ENCODE data around the gene PLVAP. TPM values are rescaled to one million over a fixed set of nuclear protein-coding genes. Genes with fewer than 3 reads are reported as not detected.
A peak's percentile ranks its signal among the peaks of the same experiment; 100 is the strongest.

PLVAP gene
- total and polyA plus RNA-seq, 12 donors: 27.9 to 381 (median 84.0) TPM

- Histone ChIP-seq H3K4me3 (no peak overlapping the region), H3K27ac (no peak overlapping the region), H3K27me3 (no peaks in the 10 kb centered on the region), H3K9me3 (replicated peaks in 1 of 3) (no peaks in the 10 kb centered on the region), H3K4me1 (replicated peaks in 1 of 2) (peaks cover 11 to 14% of the 10 kb centered on the region in 2 donors), H3K36me3 (replicated peaks in 1 of 2) (peaks cover 0 to 45% of the 10 kb centered on the region in 2 donors)
- TF ChIP-seq CTCF (IDR thresholded peaks at IDR 0.05) (no peak), POLR2A (IDR thresholded peaks at IDR 0.05) (no peak)
- 54 to 67% (median 61%) methylated on average over 8 of the region's 8 CpGs for WGBS, 4 donors
- DNase-seq: no peak
- intact Hi-C loops (cut with DNase I): no loop called here
These were observed 21.9 kb upstream of the PLVAP start for GRCh38 chr19:17398902-17399527.

- Histone ChIP-seq H3K9me3 (replicated peaks in 1 of 3) (no peaks in the 10 kb centered on the region), H3K27me3 (no peaks in the 10 kb centered on the region), H3K36me3 (replicated peaks in 1 of 2) (peaks cover 0 to 18% of the 10 kb centered on the region in 2 donors), H3K4me1 (replicated peaks in 1 of 2) (peaks cover 14 to 34% of the 10 kb centered on the region in 2 donors), H3K27ac (no peak overlapping the region), H3K4me3 (no peak overlapping the region)
- peak; percentile 54 to 86 (median 74) for DNase-seq
- 18 to 33% (median 21%) methylated on average over 17 to 19 of the region's 19 CpGs for WGBS, 4 donors
- no peak for TF ChIP-seq POLR2A (IDR thresholded peaks at IDR 0.05)
- TF ChIP-seq CTCF (IDR thresholded peaks at IDR 0.05): peak; percentile 37 to 88 (median 68)
- intact Hi-C loops (cut with DNase I): loop anchor here in 1 of 2 donors (5.0 kb wide), 1 partner anchor 67 kb away; the partner anchor contains the start of gene NXNL1
These were observed 17.8 kb upstream of the PLVAP start for GRCh38 chr19:17394891-17395415.

GRCh38 chr19:17393914-17394313, 16.8 kb upstream of the PLVAP start, which contains the start of gene CCDC194:
CCDC194 (minus strand) TSS chr19:17394196; CDS start chr19:17394158, 38 bp downstream.
- Histone ChIP-seq H3K27ac (peak within 1 kb of the TSS in 3 of 5 donors; percentile 49 to 62 (median 56)), H3K4me3 (peak within 1 kb of the TSS in 1 of 4 donors; percentile 17), H3K4me1 (replicated peaks in 1 of 2) (peaks cover 14 to 34% of the 10 kb centered on the region in 2 donors), H3K9me3 (replicated peaks in 1 of 3) (no peaks in the 10 kb centered on the region), H3K27me3 (no peaks in the 10 kb centered on the region), H3K36me3 (replicated peaks in 1 of 2) (peaks cover 0 to 12% of the 10 kb centered on the region in 2 donors)
- intact Hi-C loops (cut with DNase I): loop anchor here in 1 of 2 donors (5.0 kb wide), 1 partner anchor 68 kb away; the partner anchor contains the start of gene NXNL1
- TF ChIP-seq CTCF (IDR thresholded peaks at IDR 0.05): no peak
- no peak for TF ChIP-seq POLR2A (IDR thresholded peaks at IDR 0.05)
- peak in 2 of 7 donors; percentile 48 to 53 for DNase-seq
- WGBS, 4 donors: 9 to 40% (median 23%) methylated on average over 2 to 41 of the region's 41 CpGs

- no peak for TF ChIP-seq POLR2A (IDR thresholded peaks at IDR 0.05)
- no peak for TF ChIP-seq CTCF (IDR thresholded peaks at IDR 0.05)
- Histone ChIP-seq H3K27ac (no peak overlapping the region), H3K4me3 (no peak overlapping the region), H3K9me3 (replicated peaks in 1 of 3) (no peaks in the 10 kb centered on the region), H3K27me3 (no peaks in the 10 kb centered on the region), H3K4me1 (replicated peaks in 1 of 2) (peaks cover 14 to 34% of the 10 kb centered on the region in 2 donors), H3K36me3 (replicated peaks in 1 of 2) (peaks cover 0 to 7% of the 10 kb centered on the region in 2 donors)
- peak; percentile 61 to 91 (median 78) for DNase-seq
- WGBS, 4 donors: 12 to 34% (median 29%) methylated on average over 2 of the region's 2 CpGs
- intact Hi-C loops (cut with DNase I): loop anchor here in 1 of 2 donors (5.0 kb wide), 1 partner anchor 69 kb away; the partner anchor contains the start of gene NXNL1
These were observed 15.9 kb upstream of the PLVAP start for GRCh38 chr19:17393002-17393401.

Measured in adrenal gland (tissue), 12 donors.